Femur (tissue), 1 donor: Measurements from ENCODE around the gene ABCD1.

Experiments
- DNase-seq: peaks from one replicate; pipeline ENCODE4 v3.0.0-alpha.2; 2017

The ABCD1 gene

DNA sequence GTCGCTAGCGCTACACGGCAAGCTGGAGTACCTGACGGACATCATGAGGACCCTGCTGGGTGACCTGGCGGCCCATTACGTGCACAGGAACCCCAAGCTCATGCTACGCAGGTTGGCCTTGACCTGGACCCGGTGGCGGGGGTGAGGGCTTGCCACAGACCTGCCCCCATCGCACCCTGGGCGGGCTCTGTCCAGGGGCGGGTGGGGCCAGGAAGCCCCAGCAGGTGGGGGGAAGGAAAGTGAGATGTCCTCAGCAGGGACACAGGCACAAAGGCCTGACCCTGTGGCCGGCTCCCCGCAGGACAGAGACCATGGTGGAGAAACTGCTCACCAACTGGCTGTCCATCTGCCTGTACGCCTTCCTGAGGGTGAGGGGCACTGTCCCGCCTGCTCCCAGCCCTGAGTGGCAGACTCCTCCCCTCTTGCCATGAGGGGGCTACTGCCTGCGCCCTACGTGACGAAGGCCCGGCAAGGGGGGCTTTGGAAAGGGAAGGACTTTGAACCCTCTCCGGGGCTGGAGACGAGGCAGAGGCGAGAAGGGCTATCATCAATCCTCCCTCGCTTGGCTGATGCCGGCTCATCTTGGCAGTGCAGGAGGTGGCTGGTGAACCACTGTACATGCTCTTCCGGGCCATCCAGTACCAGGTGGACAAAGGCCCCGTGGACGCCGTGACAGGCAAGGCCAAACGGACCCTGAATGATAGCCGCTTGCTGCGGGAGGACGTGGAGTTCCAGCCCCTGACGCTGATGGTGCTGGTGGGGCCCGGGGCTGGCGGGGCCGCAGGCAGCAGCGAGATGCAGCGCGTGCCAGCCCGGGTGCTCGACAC, 50.9 kb downstream of the ABCD1 start:
- DNase-seq = peak; percentile 10

DNA sequence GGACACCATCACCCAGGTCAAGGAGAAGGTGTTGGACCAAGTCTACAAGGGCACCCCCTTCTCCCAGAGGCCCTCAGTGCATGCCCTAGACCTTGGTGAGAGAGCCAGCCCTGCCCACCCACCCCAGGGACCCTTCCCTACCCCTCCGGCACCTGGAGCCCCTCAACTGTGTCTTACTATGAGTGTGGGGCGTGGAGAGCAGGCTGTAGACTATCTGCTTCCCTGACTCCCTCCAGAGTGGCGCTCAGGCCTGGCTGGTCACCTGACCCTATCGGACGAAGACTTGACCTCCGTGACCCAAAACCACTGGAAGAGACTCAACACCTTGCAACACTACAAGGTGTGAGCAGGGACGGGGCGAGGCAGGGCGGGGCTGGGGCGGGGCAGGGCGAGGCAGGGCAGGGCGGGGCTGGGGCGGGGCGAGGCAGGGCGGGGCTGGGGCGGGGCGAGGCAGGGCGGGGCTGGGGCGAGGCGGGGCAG, 51.5 kb downstream of the ABCD1 start:
- no peak for DNase-seq

DNA sequence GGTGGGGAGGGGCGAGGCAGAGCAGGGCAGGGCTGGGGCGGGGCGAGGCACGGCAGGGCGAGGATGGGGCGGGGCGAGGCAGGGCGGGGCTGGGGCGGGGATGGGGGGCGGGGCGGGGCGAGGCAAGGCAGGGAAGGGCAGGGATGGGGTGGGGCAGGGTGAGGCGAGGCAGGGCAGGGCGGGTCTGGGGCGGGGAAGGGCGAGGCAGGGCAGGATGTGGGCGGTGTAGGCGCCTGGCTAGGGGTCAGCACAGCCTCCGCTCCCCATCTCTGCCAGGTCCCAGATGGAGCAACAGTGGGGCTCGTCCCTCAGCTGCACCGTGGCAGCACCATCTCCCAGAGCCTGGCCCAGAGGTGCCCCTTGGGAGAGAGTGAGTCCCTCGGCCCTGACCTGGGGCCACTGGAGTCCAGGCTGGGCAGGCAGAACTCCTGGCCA, 52.0 kb downstream of the ABCD1 start:
- peak; percentile 16 for DNase-seq

DNA sequence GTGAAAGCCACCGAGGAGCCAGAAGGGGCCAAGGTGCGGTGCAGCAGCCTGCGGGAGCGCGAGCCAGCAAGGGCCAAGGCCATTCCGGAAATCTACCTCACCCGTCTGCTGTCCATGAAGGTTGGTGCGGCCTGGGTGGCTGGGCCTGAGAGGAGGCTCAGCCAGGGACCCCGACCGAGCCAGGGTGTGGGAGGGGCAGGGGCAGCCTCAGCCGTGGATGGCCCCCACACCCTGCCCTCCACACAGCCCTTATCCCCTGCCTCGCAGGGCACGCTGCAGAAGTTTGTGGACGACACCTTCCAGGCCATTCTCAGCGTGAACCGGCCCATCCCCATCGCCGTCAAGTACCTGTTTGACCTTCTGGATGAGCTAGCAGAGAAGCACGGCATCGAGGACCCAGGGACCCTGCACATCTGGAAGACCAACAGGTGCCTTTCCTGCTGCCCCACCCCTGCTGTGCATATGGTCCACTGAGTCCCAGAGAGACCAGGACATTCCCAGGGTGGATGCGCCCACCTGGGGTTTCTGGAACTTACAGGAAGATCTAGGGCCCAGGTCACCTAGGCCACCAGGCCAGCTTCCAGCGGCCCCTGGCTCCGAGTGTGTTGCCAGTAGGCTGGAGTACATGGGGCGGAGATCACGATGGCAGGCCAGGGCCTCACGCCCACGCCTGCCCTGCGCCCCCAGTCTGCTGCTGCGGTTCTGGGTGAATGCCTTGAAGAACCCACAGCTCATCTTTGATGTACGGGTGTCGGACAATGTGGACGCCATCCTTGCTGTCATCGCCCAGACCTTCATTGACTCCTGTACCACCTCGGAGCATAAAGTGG, 52.8 kb downstream of the ABCD1 start:
- DNase-seq = peak; percentile 19

DNA sequence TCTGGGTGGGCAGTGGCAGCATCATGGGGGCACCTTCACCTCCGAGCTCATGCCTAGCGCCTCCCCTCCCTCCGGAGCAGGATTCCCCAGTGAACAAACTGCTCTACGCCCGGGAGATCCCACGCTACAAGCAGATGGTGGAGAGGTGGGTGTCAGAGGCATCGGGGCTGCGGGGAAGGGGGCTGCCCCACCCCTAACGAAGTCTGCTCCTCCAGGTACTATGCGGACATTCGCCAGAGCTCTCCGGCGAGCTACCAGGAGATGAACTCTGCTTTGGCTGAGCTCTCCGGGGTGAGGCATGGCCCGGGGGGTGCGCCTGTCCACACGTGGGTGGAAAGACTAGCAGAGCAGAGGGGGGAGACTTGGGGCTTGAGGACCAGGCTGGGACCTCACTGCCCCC, 53.5 kb downstream of the ABCD1 start:
- DNase-seq = no peak

DNA sequence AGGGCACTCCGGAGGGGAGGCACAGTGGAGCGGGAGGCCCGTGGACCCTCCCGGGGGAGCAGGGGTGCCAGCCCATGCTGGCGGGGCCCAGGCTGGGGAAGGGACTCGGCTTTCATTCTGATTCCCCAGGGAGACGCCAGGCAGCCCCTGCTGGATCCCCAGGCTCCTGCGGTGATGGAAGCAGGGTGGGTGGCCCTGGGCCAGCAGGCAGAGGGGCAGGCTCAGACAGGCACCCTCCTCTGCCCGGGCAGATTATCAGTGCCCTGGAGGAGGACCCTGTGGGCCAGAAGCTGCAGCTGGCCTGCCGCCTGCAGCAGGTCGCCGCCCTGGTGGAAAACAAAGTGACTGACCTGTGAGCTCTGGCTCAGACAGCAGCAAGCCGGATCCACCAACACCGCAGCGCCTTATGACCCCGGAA, 54.0 kb downstream of the ABCD1 start:
- DNase-seq = no peak

DNA sequence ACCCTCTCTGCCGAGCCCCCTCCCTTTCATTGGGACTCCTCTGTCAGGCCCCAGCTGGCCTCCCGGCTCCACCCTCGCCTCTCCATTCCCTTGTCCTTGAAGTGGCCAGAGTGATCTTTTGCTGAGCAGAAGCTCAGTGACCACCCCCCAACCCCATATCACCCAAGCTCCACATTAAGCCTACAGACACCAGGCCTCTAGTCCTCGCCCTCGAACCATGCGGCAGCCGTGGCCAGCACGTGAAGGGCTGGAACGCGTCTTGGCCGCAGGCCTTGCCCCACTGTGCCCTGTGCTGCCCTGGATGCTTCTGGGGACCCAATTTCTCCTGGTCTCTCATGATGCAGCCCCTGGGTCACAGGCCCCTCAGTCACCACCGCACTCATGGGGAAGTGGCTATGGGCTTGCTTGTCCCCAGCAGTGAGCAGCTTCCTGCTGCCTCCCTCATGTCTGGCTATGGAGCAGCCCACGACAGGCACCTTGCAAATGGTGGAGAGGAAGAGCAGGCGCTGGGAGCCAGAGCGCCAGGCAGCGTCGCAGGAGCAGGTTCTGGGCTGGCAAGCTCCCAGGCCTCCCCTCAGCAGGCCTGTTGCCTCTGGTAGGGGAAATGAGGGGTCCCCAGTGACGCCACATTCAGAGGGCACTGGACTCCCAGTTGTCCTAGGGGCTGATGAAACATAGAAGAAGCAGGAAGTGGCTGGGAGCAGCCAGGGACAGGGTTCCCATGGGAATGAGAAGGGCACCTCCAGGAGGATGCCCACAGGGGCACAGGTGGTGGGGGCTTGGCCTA, 55.4 kb downstream of the ABCD1 start:
- DNase-seq = no peak

DNA sequence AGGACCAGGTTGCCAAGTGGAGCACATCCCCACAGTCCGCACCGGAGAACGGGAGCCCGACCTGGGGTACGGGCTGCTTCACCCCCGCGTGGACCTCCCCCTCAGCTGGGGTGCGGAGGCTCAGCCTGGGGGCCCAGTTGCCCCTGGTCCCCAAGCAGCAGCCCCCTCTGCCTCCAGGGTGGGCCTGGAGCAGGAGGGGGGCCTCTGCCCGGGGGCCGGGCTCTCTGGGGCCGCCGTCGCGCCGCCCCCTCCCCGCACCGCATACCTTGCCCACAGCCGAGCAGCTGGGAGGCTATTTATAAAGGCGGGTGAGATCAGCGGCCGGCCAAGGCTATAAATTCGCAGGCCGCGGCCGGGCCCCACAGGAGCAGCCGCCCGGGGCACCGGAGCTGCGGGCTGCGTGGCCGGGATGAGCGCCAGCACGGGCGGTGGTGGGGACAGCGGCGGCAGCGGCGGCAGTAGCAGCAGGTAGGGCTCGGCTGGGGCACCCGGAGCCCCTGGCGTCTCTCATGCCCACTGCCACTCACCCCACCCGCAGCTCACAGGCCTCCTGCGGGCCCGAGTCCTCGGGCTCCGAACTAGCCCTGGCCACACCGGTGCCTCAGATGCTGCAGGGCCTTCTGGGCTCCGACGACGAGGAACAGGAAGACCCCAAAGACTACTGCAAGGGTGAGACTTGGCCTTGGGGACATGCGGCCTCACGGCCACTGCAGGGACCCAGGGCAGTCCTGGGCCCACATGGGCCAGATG, 56.2 kb downstream of the ABCD1 start, which contains the start of gene SRPK3:
Gene SRPK3, plus strand, starts transcription at position 364 of the 750 bp plus-strand sequence. Its CDS starts 46 bp downstream, at position 410.
- DNase-seq = peak; percentile 65

DNA sequence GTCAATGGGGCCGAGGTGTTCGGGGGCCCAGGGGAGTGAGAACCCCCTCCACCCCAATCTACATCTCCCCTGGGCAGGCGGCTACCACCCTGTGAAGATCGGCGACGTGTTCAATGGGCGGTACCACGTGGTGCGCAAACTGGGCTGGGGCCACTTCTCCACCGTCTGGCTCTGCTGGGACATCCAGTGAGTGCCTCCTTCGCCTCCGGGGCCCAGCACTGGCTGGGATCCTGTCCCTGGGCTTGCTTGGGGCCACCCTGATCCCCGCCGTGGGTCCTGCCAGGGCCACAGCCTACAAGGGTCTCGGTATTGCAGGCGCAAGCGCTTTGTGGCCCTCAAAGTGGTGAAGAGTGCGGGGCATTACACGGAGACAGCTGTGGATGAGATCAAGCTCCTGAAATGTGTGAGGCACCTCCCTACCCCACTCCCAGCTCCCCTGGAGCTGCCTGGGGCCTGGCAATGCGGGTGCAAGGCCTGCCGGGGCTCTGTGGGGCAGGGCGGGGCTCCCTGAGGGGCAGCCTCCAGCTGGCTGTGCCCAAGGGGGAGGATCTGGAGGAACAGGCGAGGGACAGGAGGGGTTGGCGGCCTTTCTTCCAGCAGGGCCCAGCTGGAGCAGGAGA, 56.9 kb downstream of the ABCD1 start:
- no peak for DNase-seq

DNA sequence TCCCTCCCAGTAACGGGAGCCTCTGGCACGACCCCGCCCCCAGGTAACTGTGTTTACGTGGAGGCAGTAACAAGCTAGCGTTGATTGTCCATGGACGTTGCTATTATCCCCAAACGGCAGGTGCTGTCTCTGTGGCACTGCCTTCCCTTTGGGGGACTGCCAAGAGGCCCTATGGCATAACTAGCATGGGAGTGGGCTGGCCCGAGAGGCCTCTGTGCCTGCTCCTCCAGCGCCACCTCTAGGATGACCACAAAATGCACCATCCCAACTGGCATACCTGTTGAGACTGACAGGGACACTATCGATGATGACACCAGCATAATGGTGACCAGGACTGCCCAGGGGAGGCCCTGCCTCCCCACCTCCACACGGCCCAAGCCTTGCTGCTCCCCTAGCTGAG, 57.7 kb downstream of the ABCD1 start:
- peak; percentile 61 for DNase-seq

DNA sequence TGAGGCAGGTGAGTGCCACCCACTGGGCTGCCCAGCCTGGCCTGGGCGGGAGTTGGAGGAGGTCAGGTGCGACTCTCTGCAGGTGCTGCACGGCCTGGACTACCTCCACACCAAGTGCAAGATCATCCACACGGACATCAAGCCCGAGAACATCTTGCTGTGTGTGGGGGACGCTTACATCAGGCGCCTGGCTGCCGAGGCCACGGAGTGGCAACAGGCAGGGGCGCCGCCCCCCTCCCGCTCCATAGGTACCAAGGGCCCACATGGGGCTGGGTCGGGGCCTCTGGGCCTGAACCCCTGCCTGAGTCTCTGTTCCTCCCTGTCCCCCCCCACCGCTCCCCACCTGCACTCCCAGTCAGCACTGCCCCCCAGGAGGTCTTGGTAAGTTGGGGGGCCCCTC, 58.2 kb downstream of the ABCD1 start:
- DNase-seq = no peak

DNA sequence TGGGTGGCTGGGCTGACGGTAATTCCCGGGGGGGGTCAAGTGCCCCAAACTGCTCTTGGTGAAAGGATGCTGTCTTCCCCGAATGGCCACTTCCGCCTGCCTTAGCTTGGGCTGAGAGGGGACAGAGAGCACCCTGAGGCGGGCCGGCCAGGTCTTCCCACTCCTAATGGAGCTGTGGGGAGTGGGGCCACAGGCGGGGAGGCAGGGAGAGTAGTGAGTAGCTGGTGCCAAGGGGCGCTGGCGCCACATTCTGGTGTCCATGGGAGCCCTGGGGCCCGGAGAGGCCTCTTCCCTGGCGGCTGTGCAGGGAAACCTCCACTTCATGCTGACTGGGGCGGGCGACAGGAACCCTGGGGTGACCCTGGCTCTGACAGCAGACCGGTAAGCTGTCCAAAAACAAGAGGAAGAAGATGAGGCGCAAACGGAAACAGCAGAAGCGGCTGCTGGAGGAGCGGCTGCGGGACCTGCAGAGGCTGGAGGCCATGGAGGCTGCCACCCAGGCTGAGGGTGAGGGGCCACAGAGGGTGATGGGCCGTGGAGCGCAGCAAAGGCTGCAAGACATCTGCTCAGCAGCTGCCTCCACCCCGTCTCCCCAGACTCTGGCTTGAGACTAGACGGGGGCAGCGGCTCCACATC, 58.8 kb downstream of the ABCD1 start:
- DNase-seq = no peak

DNA sequence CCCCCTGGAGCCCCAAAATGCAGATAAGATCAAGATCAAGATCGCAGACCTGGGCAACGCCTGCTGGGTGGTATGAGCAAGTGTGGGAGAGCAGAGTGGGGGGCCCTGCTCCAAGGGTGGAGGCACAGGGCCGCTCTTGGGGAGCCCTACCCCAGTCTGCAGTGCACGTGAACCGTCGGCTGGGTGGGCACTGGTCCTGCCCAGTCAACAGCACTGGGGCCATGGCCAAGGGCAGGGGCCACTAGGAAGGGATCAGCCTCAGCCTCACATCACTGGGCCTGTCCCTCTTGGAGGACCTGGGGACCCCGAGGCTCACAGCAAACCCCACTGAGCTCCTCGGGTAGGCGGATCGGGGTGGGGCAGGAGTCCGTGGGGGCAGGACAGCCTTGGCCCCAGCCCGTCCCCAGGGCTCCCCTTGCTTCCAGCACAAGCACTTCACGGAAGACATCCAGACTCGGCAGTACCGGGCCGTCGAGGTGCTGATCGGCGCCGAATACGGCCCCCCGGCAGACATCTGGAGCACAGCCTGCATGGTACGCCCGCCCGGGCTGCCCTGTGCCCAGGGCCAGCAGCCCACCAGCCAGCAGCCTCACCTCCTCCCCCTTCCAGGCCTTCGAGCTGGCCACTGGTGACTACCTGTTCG, 59.8 kb downstream of the ABCD1 start:
- no peak for DNase-seq

DNA sequence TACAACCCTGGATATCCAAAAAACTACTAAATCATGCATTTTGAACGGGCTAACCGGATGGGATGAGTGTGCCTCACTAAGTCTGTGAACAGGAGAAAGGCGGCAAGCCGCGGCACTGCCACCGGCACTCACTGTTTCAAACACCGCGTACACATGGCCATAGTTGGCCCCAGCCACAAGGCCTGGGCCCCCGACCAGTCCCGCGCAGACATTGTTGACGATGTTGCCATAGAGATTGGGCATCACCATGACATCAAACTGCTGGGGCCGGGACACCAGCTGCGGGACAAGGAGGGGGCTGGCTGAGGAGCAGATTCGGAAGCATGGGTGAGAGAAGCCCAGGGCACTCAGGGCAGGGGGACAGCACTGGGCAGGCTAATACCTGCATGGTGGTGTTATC, 62.0 kb downstream of the ABCD1 start:
- DNase-seq = no peak

DNA sequence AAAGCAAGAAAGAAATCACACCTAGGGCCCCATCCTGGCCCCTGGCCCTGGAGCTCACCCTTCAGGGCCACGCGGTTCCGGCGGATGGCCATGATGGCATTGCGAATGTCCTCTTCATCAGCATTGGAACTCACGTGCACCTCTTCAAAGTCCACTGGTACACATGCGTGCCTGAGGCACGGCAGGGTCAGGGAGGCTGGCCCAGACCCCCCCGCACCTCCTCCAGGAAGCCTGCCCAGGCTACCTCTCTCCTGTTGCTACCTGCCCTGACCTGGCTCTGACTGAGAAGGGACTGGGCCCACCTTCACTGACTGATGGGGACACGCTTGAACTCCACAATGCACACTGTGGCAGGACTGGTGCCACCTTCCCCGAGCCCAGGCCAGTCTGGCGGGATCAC, 65.0 kb downstream of the ABCD1 start:
- no peak for DNase-seq

DNA sequence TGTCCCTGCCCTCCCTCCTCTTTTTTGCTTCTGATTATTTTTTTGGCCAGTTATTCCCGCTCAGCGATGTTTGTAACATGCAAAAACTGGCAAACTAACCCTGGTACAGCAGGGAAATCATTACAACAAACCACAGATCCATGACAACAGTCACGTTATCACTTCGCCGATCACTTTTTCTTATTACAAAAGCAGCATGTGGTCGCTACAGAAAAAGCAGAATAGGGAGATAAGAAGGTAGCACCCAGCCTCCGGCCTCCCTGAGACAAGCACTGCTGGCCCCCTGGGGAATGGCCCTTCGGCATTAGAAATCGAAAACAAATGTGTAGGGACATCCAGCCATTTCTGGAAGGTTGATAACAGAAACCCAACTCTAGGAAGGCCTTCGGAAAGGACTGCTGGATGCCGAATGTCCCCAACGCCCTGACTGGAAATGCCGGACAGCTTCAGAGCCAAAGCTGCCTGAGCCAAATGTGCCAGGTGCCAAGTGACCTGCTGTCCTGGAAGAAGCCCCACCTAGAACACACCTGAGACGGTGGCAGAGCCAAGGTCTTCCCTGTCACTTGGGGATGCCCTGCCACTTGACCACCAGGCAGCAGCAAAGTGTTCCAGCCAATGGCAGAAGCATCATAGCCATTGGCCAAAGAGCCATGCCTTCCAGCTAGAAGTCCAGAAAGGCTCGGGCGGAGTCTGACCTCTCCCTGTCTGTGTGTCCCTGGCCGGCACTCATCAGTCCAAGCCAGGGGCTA, 66.6 kb downstream of the ABCD1 start:
- DNase-seq = no peak

DNA sequence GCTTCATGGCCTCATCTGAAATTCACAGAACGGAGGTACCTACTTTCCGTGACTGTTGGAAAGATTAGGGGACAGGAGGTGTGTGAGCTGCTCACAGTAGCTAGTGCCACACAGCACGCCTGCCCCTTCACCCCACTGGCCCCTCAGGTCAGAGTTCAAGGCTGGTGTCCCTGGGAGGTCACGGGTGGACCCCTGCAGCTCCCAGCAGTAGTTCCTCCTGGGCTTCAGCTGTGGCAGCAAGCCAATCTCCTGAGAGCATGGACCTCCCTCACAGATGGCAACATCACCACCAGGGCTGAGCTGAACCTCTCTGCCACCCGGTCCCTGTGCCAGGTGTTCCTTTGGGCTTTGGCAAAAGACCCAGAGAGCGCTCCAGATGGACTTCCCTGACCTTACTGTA, 67.7 kb downstream of the ABCD1 start:
- no peak for DNase-seq

DNA sequence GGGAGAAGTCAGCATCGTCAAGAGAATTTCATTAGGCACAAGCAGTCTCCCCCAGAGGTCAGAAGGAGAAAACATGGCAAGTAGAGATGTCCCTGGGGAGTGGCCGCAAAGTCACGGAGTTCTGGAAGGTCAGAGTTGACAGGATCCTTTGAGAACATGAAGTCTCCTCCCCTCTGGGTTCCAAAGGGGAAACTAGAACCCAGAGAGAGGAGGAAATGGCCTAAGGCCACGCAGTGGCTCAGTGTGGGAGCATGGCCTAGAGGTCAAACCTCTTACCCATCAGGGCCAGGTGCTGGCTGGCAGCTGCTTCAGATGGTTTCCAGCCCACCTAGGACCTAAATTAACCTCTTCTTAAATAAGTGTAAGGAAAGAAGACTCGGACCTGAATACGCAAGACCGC, 68.6 kb downstream of the ABCD1 start:
- no peak for DNase-seq
